ENCODE data around the gene KCNH1.

DNA sequence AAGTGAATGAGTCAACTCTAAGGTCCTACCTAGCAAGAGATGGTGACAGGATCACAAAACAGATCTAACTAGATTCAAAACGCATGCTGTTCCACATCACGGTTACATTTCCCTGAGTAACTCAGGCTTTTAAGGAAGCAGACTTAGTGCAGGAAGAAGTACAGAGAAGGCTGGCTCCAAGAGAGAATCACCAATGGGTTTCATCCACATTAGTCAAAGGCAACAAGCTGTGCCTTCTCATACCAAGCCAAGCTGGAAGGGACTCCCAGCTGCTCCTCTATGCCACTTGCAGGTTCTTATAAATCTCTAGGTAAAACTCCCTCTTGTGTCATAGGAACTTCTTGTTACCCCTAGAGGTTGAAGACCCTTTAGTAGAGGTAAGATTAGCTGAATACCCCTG lies 109.0 kb downstream of the KCNH1 start:
- TF ChIP-seq POLR2A (IDR thresholded peaks at IDR 0.05) (no peak), CTCF (IDR thresholded peaks at IDR 0.05) (no peak)

Data from lower leg skin (tissue), 3 donors.